GM10847 (cell line): ENCODE measurements around the gene RAD21L1.

ENCODE experiments used
- POLR2A ChIP-seq: IDR thresholded peaks from 2 replicates; pipeline ENCODE4 v1.6.1; 2011; ENCODE audit not compliant: insufficient read length; ENCODE audit errors: extremely low read depth

Gene RAD21L1

GRCh38 chr20:1209447-1210387, 16.1 kb upstream of the RAD21L1 start:
- TF ChIP-seq POLR2A = no peak

DNA sequence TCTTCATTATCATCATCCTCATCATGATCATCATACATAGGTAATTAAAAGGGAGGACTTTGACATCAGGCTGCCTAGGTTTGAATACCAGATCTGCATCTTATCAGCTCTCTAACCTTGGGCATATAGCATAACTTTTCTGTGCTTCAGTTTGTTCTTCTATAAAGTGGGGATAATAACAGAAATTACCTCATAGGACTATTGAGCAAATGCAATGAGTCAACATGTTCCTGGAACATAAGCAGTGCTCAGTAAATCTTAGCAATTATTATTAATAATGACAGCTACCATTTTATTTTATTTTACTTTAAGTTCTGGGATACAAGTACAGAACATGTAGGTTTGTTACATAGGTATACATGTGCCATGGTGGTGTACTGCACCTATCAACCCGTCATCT, 15.3 kb upstream of the RAD21L1 start:
- TF ChIP-seq POLR2A = no peak

- TF ChIP-seq POLR2A = no peak
Observed at GRCh38 chr20:1212023-1212422, 13.8 kb upstream of the RAD21L1 start.

- TF ChIP-seq POLR2A = no peak
Observed at GRCh38 chr20:1212607-1213396, 13.0 kb upstream of the RAD21L1 start.

DNA sequence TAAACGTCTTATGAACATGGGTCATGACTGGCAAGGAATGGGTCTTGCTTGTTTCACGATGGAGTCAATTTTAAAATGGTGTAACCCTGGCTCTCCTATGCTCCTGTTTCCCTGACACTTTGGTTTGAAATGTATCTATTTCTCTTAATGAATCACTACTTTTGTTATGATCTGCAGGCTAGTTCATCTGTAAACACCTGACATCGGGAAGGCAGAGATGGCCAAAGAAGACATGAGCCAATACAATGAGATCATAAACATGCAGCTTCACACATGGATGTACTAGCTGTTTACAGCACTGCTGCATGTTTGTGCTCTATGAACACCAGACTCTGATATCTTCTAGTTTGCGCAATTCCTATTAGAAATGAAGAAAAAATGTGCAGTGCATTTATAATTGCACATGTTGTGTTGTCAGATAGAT, 11.0 kb upstream of the RAD21L1 start:
- TF ChIP-seq POLR2A = no peak

- no peak for TF ChIP-seq POLR2A
Observed at GRCh38 chr20:1215386-1216170, 10.3 kb upstream of the RAD21L1 start.

DNA sequence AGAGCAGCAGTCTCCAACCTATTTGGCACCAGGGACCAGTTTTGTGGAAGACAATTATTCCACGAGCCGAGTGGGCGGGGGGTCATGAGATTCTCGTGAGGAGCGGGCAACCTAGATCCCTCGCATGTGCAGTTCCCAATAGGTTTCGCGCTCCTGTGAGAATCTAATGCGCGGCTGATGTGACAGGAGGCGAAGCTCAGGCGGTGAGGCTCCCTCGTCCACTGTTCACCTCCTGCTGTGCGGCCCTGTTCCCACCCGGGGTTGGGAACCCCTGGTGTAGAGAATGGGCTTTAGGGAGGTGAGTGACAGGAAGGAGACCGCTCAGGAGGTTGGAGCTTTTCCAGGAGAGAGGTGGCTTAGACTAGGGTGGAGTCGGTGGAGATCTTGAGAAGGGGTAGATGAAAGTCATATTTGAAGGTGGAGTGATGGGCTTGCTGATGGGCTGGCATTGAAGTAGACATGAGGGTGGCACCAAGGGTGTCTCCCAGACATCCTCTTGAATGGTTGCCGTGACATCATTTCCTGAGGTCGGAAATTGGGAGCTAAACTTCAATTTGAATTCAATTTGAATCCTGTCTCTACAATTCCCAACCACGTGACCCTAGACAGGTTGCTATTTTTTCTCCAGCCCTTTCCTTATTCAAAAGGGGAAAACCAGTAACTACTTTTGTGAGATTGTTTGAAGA, 1.5 kb upstream of the RAD21L1 start:
- TF ChIP-seq POLR2A = no peak

DNA sequence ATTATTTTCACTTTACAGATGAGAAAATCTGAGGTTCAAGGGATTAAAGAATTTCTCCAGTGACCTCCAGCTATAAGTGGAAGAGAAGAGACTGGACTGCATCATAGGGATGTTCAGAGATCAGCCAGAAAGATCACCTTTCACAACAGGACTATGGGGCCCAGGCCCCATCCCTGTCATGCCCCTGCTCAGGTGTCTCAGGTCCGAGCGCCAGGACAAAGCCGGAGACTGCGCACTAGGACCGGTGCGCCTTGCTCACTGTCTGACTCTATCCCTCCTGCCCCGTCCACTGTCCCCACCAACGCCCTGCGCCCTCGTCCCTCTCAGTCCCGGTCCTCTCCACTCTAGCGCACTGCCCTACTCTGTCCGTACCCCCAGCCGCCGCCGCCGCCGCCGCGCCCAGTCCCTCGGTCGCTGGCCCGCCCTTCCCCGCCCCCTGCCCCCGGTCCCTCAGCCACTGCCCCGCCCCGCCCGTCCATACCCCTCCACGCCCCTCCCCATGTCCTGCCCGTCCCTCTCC, 521 bp upstream of the RAD21L1 start:
- TF ChIP-seq POLR2A = no peak

GRCh38 chr20:1229541-1229940, 3.7 kb downstream of the RAD21L1 start:
- no peak for TF ChIP-seq POLR2A

DNA sequence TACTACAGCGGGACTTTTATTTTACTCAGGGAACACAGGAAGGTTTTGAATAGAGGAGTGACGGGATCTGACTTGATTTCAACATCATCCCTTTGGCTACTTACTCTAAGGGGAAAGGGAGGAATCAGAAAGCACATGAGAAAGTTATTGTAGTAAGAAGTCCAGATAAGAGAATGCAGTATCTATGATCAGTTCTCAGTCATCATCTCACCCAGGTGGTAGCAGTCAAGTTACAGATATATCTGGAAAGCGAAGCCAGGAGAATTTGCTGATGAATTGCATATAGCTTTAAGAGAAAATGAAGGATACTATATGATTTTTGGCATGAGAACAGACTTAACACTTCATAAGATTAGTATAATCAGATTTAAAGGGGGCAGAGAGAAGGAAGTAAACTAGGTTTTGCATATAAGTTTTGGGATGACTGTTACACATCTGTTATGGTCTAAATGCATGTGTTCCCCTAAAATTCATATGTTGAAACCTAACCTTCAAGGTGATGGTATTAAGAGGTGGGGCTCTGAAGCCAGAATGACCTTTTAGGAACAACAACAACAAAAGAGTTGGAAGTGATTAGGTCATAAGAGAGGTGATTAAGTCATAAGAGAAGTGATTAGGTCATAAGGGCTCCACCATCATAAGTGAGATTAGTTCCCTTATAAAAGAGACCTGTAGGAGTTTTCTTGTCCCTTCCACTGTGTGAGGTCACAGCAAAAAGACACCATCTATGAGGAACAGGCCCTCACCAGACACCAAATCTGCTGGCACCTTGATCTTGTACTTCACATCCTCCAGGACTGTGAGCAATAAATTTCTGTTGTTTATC, 6.7 kb downstream of the RAD21L1 start:
- TF ChIP-seq POLR2A = no peak

DNA sequence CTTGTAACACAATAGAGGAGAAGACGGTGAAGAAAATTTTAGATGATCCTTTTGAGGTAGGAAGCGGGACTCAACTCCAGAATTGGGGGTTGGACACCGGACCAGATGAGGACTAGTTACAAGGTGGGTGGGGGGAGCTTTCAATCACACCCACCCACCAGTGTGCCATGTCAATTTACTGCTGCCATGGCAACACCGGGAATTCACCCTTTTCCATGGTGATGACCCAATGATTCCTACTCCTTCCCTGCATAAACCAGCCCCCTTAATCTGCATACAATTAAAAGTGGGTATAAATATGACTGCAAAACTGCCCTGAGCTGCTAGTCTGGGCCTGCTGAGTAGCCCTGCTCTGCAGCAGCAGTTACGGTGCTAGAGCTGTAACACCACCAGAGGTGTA, 14.7 kb downstream of the RAD21L1 start:
- TF ChIP-seq POLR2A = no peak

DNA sequence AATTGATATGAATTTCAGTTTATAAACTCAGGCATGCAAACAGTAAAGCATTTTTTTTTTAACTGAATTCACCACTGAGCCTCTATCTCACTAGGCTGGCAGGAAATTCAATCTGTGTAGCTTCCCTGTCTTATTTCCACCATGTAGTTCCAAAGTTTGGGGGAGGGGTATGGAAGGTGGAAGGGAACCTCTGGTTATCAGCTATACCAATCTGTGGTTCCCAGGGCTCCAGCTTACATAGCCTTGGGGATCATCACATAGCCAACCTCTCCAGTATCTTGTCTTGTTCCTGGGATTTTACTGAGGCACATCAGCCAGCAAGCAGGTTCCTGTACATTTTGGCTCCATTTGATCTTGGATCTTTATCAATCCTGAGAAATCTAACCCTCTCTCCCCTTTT, 15.6 kb downstream of the RAD21L1 start:
- TF ChIP-seq POLR2A = no peak

DNA sequence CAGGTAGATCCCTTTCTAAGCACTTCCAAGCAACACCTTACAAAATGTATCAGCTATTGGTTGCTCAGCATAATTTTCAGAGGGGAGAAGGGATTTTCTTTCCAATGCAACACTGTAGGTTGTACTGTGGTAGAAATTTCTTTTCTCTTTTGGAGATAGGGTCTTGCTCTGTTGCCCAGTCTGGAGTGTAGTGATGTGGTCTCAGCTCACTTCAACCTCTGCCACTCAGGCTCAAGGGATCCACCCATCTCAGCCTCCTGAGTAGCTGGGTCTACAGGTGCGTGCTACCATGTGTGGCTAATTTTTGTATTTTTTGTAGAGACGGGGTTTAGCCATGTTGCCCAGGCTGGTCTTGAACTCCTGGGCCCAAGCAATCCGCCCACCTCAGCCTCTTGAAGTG, 16.3 kb downstream of the RAD21L1 start:
- no peak for TF ChIP-seq POLR2A

DNA sequence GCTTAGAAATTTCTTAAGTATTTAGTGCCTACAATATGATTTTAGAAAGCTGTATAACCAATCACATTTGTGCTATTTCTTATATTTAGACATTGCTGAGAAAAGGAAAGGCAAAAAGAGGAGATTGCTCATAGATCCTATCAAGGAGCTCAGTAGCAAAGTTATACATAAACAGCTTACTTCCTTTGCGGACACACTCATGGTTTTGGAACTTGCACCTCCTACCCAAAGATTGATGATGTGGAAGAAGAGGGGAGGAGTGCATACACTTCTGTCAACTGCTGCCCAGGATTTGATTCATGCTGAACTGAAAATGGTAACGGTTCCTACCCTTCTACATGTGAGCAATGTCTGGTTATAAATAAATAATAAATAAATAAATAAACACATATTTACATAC, 16.7 kb downstream of the RAD21L1 start:
- no peak for TF ChIP-seq POLR2A
